Liver (tissue), 3 donors: ENCODE measurements around the gene COL23A1.

Experiments used
- ATF3 ChIP-seq: IDR thresholded peaks from 2 replicates; pipeline ENCODE4 v1.6.1; 2016; ENCODE audit warnings: antibody characterized with exemption
- CTCF ChIP-seq: fragments of 150-350 bp; IDR thresholded peaks from 2 replicates; pipeline ENCODE4 v1.5.1; 2017; ENCODE audit warnings: improper control_type of control experiment, low read depth, low read length; ENCODE audit not compliant: missing input control
- GABPA ChIP-seq, 2 donors: IDR thresholded peaks in 1 of 2; conservative IDR thresholded peaks in 1 of 2; 2 replicates each; pipeline ENCODE4 v1.6.1; 2016; ENCODE audit warnings: antibody characterized with exemption in 2 of 2, mild to moderate bottlenecking in 1 of 2, moderate library complexity in 1 of 2
- JUND ChIP-seq, 2 donors: IDR thresholded peaks; 2 replicates each; pipeline ENCODE4 v1.6.1; 2016; ENCODE audit warnings: antibody characterized with exemption in 2 of 2
- RAD21 ChIP-seq, 2 donors: IDR thresholded peaks; 2 replicates each; pipeline ENCODE4 v1.6.1; 2016; ENCODE audit warnings: antibody characterized with exemption in 2 of 2, mild to moderate bottlenecking in 2 of 2
- REST ChIP-seq: IDR thresholded peaks from 2 replicates; pipeline ENCODE4 v1.6.1; 2016; ENCODE audit warnings: antibody characterized with exemption, mild to moderate bottlenecking
- TAF1 ChIP-seq: conservative IDR thresholded peaks from 2 replicates; pipeline ENCODE4 v1.6.1; 2016; ENCODE audit warnings: antibody characterized with exemption, mild to moderate bottlenecking
- YY1 ChIP-seq: IDR thresholded peaks from 2 replicates; pipeline ENCODE4 v1.6.1; 2016; ENCODE audit warnings: antibody characterized with exemption, mild to moderate bottlenecking
- donor health status: healthy.
- donor health status: healthy.

- no peak for TF ChIP-seq CTCF
- no peak for TF ChIP-seq TAF1
- TF ChIP-seq GABPA (IDR thresholded peaks at IDR 0.05 in 1 of 2, conservative IDR thresholded peaks at IDR 0.05 in 1 of 2) = no peak
- TF ChIP-seq RAD21 (IDR thresholded peaks at IDR 0.05) = no peak
- no peak for TF ChIP-seq REST
- TF ChIP-seq YY1 = no peak
- no peak for TF ChIP-seq ATF3
- TF ChIP-seq JUND (IDR thresholded peaks at IDR 0.05) = no peak
Observed at GRCh38 chr5:178519804-178520203, 70.4 kb downstream of the COL23A1 start.
